ENCODE data around the gene TMEM151A.
A peak's percentile ranks its signal among the peaks of the same experiment; 100 is the strongest.

Gene TMEM151A

GRCh38 chr11:66324664-66325063, 33.0 kb downstream of the TMEM151A start:
- no peak for DNase-seq

GRCh38 chr11:66325263-66325671, 33.6 kb downstream of the TMEM151A start:
- DNase-seq, result no peak

GRCh38 chr11:66326261-66327111, 34.8 kb downstream of the TMEM151A start:
- no peak for DNase-seq

GRCh38 chr11:66327171-66328030, 35.7 kb downstream of the TMEM151A start:
- no peak for DNase-seq

- no peak for DNase-seq
Measured at GRCh38 chr11:66328031-66328301, 36.3 kb downstream of the TMEM151A start.

GRCh38 chr11:66328302-66329144, 36.8 kb downstream of the TMEM151A start:
- peak; percentile 68 for DNase-seq

GRCh38 chr11:66329165-66329673, 37.5 kb downstream of the TMEM151A start:
- no peak for DNase-seq

GRCh38 chr11:66330931-66331330, 39.2 kb downstream of the TMEM151A start:
- DNase-seq, result no peak

GRCh38 chr11:66331542-66332370, 40.1 kb downstream of the TMEM151A start:
- DNase-seq, result no peak

- DNase-seq, result no peak
Measured at GRCh38 chr11:66332371-66333219, 40.9 kb downstream of the TMEM151A start.

GRCh38 chr11:66333220-66333877, 41.7 kb downstream of the TMEM151A start:
- DNase-seq, result no peak

- DNase-seq, result peak; percentile 5
Measured at GRCh38 chr11:66333896-66334604, 42.4 kb downstream of the TMEM151A start.

GRCh38 chr11:66334605-66335442, 43.1 kb downstream of the TMEM151A start:
- no peak for DNase-seq

GRCh38 chr11:66335531-66336233, 44.0 kb downstream of the TMEM151A start:
- DNase-seq, result no peak

GRCh38 chr11:66336234-66337102, 44.8 kb downstream of the TMEM151A start, which contains the start of gene RIN1:
Gene RIN1, minus strand, starts transcription at chr11:66336434. Its CDS starts 32 bp downstream, at chr11:66336402.
- DNase-seq, result peak; percentile 13

- DNase-seq, result no peak
Measured at GRCh38 chr11:66337103-66337899, 45.6 kb downstream of the TMEM151A start.
